Erythroblast (primary cell): ENCODE results near the gene GRXCR2.

Source experiments
- GATA1 ChIP-seq: IDR thresholded peaks from 2 replicates; pipeline ENCODE4 v1.6.1; 2011; ENCODE audit warnings: low read depth, mild to moderate bottlenecking, control low read depth, low read length, moderate library complexity
- POLR2A ChIP-seq: IDR thresholded peaks from 2 replicates; pipeline ENCODE4 v1.6.1; 2011; ENCODE audit warnings: mild to moderate bottlenecking, low read length

- TF ChIP-seq POLR2A (no peak), GATA1 (no peak)
Measured at GRCh38 chr5:145826895-145827674, 45.7 kb downstream of the GRXCR2 start.
